ENCODE data around the gene NINJ1.
A peak's percentile ranks its signal among the peaks of the same experiment; 100 is the strongest.
"Not testable (repeated sequence)": the region's sequence is repeated elsewhere in the genome, so short reads cannot be mapped to it uniquely, and the experiment has no call there.

NINJ1 gene

GRCh38 chr9:93117924-93118862, 15.9 kb downstream of the NINJ1 start:
- no peak for DNase-seq

GRCh38 chr9:93117521-93117920, 16.5 kb downstream of the NINJ1 start:
- not testable (repeated sequence) for DNase-seq

- no peak for DNase-seq
These were observed 17.7 kb downstream of the NINJ1 start for GRCh38 chr9:93116072-93116961.

GRCh38 chr9:93115486-93116071, 18.5 kb downstream of the NINJ1 start:
- DNase-seq = no peak

- DNase-seq = no peak
These were observed 19.1 kb downstream of the NINJ1 start for GRCh38 chr9:93114984-93115335.

GRCh38 chr9:93114169-93114983, 19.7 kb downstream of the NINJ1 start:
- no peak for DNase-seq

GRCh38 chr9:93112864-93113389, 21.1 kb downstream of the NINJ1 start:
- DNase-seq = no peak

GRCh38 chr9:93112116-93112863, 21.8 kb downstream of the NINJ1 start:
- no peak for DNase-seq

GRCh38 chr9:93111371-93112115, 22.5 kb downstream of the NINJ1 start:
- peak; percentile 62 for DNase-seq

GRCh38 chr9:93111001-93111370, 23.1 kb downstream of the NINJ1 start:
- no peak for DNase-seq

- DNase-seq = no peak
These were observed 23.7 kb downstream of the NINJ1 start for GRCh38 chr9:93110311-93110855.

GRCh38 chr9:93108291-93109041, 25.6 kb downstream of the NINJ1 start:
- peak; percentile 74 for DNase-seq

GRCh38 chr9:93107825-93108161, 26.3 kb downstream of the NINJ1 start:
- no peak for DNase-seq

- no peak for DNase-seq
These were observed 26.8 kb downstream of the NINJ1 start for GRCh38 chr9:93107151-93107824.

GRCh38 chr9:93105620-93106019, 28.4 kb downstream of the NINJ1 start:
- no peak for DNase-seq

GRCh38 chr9:93101086-93101485, 33.0 kb downstream of the NINJ1 start:
- not testable (repeated sequence) for DNase-seq

- DNase-seq = no peak
These were observed 33.8 kb downstream of the NINJ1 start for GRCh38 chr9:93100276-93100636.

GRCh38 chr9:93099551-93100275, 34.3 kb downstream of the NINJ1 start:
- no peak for DNase-seq
